Upper lobe of right lung (tissue), 1 donor: ENCODE measurements around the gene TBC1D2. TPM values are rescaled to one million over a fixed set of nuclear protein-coding genes. Genes with fewer than 3 reads are reported as not detected.

Experiments
- ATAC-seq: fragments of 200-7000 bp; cut with Tn5 transposase; one replicate; pipeline ENCODE4 v1.9.1; 2020; ENCODE audit warnings: mild to moderate bottlenecking, moderate library complexity
- DNase-seq: peaks from one replicate; pipeline ENCODE4 v3.0.0-alpha.2; 2020
- H3K27ac ChIP-seq: fragments of 200-600 bp; one replicate; pipeline ENCODE4 v1.8.0; 2022
- H3K27me3 ChIP-seq: fragments of 200-600 bp; one replicate; pipeline ENCODE4 v1.8.0; 2022; ENCODE audit warnings: mild to moderate bottlenecking
- H3K36me3 ChIP-seq: fragments of 200-600 bp; one replicate; pipeline ENCODE4 v1.8.0; 2022
- H3K4me1 ChIP-seq: fragments of 200-600 bp; one replicate; pipeline ENCODE4 v1.8.0; 2022
- H3K4me3 ChIP-seq: fragments of 200-600 bp; one replicate; pipeline ENCODE4 v1.8.0; 2022; ENCODE audit warnings: mild to moderate bottlenecking
- H3K9me3 ChIP-seq: fragments of 200-600 bp; one replicate; pipeline ENCODE4 v1.8.0; 2022
- CTCF ChIP-seq: fragments of 200-600 bp; IDR thresholded peaks from one replicate; pipeline ENCODE4 v1.8.0; 2022; ENCODE audit warnings: antibody characterized with exemption
- intact Hi-C: fragments of 100-400 bp; cut with DNase I; formaldehyde crosslinking; loops from one replicate; pipeline ENCODE4 v1.11.0; 2022
- total RNA-seq: library from RNA; stranded (reverse); fragmentation: NEBNext Ultra II Directional; extraction: Animal tissue kit (Norgen Biotek cat#: 25700); gene quantifications from one replicate; pipeline ENCODE4 v1.2.1, GENCODE V29; 2021
- donor health status: DM: no; HTN: yes; CAD: no; lungs with severe emphysema.

Gene TBC1D2
- total RNA-seq, 1 donor from 2014 or later, result 71.8 TPM

GRCh38 chr9:98203153-98203552 is 52.3 kb downstream of the TBC1D2 start:
- intact Hi-C loops, result no loop called here
- Histone ChIP-seq H3K9me3 (no peaks in the 10 kb centered on the region), H3K36me3 (peaks cover 49% of the 10 kb centered on the region), H3K4me3 (no peak overlapping the region), H3K27ac (no peak overlapping the region), H3K27me3 (no peaks in the 10 kb centered on the region), H3K4me1 (peaks cover 6% of the 10 kb centered on the region)
- no peak for TF ChIP-seq CTCF
- DNase-seq, result no peak
- ATAC-seq, result no peak

GRCh38 chr9:98202252-98202651 is 53.2 kb downstream of the TBC1D2 start:
- Histone ChIP-seq H3K9me3 (no peaks in the 10 kb centered on the region), H3K4me1 (peaks cover 6% of the 10 kb centered on the region), H3K4me3 (no peak overlapping the region), H3K27me3 (no peaks in the 10 kb centered on the region), H3K27ac (no peak overlapping the region), H3K36me3 (peaks cover 55% of the 10 kb centered on the region)
- no peak for DNase-seq
- no peak for TF ChIP-seq CTCF
- intact Hi-C loops, result no loop called here
- ATAC-seq, result no peak

- no peak for DNase-seq
- Histone ChIP-seq H3K27me3 (no peaks in the 10 kb centered on the region), H3K27ac (no peak overlapping the region), H3K36me3 (peaks cover 55% of the 10 kb centered on the region), H3K9me3 (no peaks in the 10 kb centered on the region), H3K4me3 (no peak overlapping the region), H3K4me1 (peaks cover 6% of the 10 kb centered on the region)
- no peak for ATAC-seq
- TF ChIP-seq CTCF, result no peak
- intact Hi-C loops, result no loop called here
These were observed 53.7 kb downstream of the TBC1D2 start for GRCh38 chr9:98201749-98202148.

GRCh38 chr9:98201102-98201501 is 54.3 kb downstream of the TBC1D2 start:
- Histone ChIP-seq H3K9me3 (no peaks in the 10 kb centered on the region), H3K27ac (no peak overlapping the region), H3K36me3 (peaks cover 55% of the 10 kb centered on the region), H3K27me3 (no peaks in the 10 kb centered on the region), H3K4me1 (peaks cover 4% of the 10 kb centered on the region), H3K4me3 (no peak overlapping the region)
- ATAC-seq (no peak), DNase-seq (no peak)
- intact Hi-C loops, result no loop called here
- no peak for TF ChIP-seq CTCF

DNA sequence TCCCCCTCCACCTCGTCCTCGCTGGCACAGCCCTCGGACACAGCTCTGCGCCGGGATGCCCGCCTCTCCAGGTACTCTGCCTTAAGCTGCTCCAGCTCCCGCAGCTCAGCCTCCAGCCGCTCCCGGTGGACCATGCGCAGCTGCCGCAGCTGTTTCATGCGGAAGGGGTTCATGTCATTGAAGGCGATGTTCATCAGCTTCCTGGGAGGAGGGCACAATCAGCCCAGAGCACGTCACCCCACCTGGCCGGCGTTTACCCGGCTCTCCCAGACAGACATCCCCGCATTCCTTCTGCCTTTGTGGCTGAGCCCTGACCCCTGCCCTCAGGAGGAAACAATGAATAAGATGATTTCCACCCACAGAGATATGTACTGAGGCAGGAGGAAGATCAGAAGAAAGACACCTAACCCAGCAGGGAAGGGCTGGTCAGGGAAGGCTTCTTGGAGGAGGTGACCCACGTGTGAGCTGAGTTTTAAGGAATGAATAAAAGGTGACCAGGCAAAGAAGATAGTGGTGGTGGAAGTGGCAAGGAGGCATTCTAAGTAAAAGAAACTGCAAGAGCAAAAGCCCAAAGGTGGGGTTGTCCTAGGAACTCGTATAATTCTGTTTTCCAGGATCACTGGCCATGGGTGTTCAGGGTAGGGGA is 55.9 kb downstream of the TBC1D2 start:
- Histone ChIP-seq H3K27ac (no peak overlapping the region), H3K4me1 (no peaks in the 10 kb centered on the region), H3K36me3 (peaks cover 55% of the 10 kb centered on the region), H3K9me3 (no peaks in the 10 kb centered on the region), H3K4me3 (no peak overlapping the region), H3K27me3 (no peaks in the 10 kb centered on the region)
- TF ChIP-seq CTCF, result no peak
- DNase-seq, result no peak
- intact Hi-C loops, result no loop called here
- ATAC-seq, result no peak

GRCh38 chr9:98195671-98196070 is 59.8 kb downstream of the TBC1D2 start:
- Histone ChIP-seq H3K9me3 (no peaks in the 10 kb centered on the region), H3K4me3 (no peak overlapping the region), H3K36me3 (peaks cover 29% of the 10 kb centered on the region), H3K4me1 (peaks cover 8% of the 10 kb centered on the region), H3K27me3 (no peaks in the 10 kb centered on the region), H3K27ac (no peak overlapping the region)
- DNase-seq (no peak), ATAC-seq (no peak)
- no peak for TF ChIP-seq CTCF
- intact Hi-C loops, result no loop called here
